Testis (tissue), 2 donors: ENCODE measurements around the gene DSN1.

Experiments used
- POLR2A ChIP-seq: fragments of 450-650 bp; IDR thresholded peaks from one replicate; pipeline ENCODE4 v1.6.1; 2017; ENCODE audit warnings: antibody characterized with exemption, mild to moderate bottlenecking, moderate library complexity
- TF ChIP-seq, protein P1 (sequence below), 3 experiments: fragments of 450-650 bp in 2 of 3; fragments of 200-600 bp in 1 of 3; sonication (generic) in 1 of 3; IDR thresholded peaks; one replicate each; pipeline ENCODE4 v1.5.1; 2016 to 2019; ENCODE audit warnings: antibody characterized with exemption in 3 of 3, mild to moderate bottlenecking in 2 of 3, moderate library complexity in 1 of 3

- TF ChIP-seq, protein P1, sequence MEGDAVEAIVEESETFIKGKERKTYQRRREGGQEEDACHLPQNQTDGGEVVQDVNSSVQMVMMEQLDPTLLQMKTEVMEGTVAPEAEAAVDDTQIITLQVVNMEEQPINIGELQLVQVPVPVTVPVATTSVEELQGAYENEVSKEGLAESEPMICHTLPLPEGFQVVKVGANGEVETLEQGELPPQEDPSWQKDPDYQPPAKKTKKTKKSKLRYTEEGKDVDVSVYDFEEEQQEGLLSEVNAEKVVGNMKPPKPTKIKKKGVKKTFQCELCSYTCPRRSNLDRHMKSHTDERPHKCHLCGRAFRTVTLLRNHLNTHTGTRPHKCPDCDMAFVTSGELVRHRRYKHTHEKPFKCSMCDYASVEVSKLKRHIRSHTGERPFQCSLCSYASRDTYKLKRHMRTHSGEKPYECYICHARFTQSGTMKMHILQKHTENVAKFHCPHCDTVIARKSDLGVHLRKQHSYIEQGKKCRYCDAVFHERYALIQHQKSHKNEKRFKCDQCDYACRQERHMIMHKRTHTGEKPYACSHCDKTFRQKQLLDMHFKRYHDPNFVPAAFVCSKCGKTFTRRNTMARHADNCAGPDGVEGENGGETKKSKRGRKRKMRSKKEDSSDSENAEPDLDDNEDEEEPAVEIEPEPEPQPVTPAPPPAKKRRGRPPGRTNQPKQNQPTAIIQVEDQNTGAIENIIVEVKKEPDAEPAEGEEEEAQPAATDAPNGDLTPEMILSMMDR (IDR thresholded peaks at IDR 0.05) = no peak
- no peak for TF ChIP-seq POLR2A
Measured at GRCh38 chr20:36752582-36752981, 21.0 kb downstream of the DSN1 start.
